GM12864 (cell line): ENCODE measurements around the gene FBXL4.
A peak's percentile ranks its signal among the peaks of the same experiment; 100 is the strongest.

Source experiments
- DNase-seq: peaks from one replicate; pipeline ENCODE4 v3.0.0-alpha.2; 2011; ENCODE audit warnings: low read depth
- H3K4me3 ChIP-seq: 2 replicates; pipeline ENCODE4 v1.5.1; 2011; ENCODE audit warnings: mild to moderate bottlenecking, low read depth, low read length, control low read depth
- CTCF ChIP-seq: IDR thresholded peaks from 2 replicates; pipeline ENCODE4 v1.5.1; 2011; ENCODE audit warnings: low read depth, mild to moderate bottlenecking, moderate library complexity, low read length, control low read depth, inconsistent platforms; ENCODE audit errors: missing control alignments

Gene FBXL4

GRCh38 chr6:98836025-98836961, 111.5 kb downstream of the FBXL4 start:
- H3K4me3 ChIP-seq = no peak overlapping the region
- no peak for DNase-seq
- TF ChIP-seq CTCF = no peak

GRCh38 chr6:98835149-98836024, 112.4 kb downstream of the FBXL4 start:
- DNase-seq = no peak
- no peak for TF ChIP-seq CTCF
- no peak overlapping the region for H3K4me3 ChIP-seq

GRCh38 chr6:98834060-98835031, 113.4 kb downstream of the FBXL4 start, which contains the start of gene POU3F2:
POU3F2 (plus strand) TSS chr6:98834574; CDS start chr6:98834874, 300 bp downstream.
- peak; percentile 38 for DNase-seq
- no peak for TF ChIP-seq CTCF
- peak within 1 kb of the TSS; percentile 5 for H3K4me3 ChIP-seq

- no peak for TF ChIP-seq CTCF
- no peak for DNase-seq
- peak overlapping the region; percentile 5; the same call in 1 of the 2 replicates for H3K4me3 ChIP-seq
These were observed 114.3 kb downstream of the FBXL4 start for GRCh38 chr6:98833307-98834059.

- no peak for TF ChIP-seq CTCF
- no peak overlapping the region for H3K4me3 ChIP-seq
- no peak for DNase-seq
These were observed 114.8 kb downstream of the FBXL4 start for GRCh38 chr6:98833057-98833306.
